ENCODE measurements around the gene SDCBP2. TPM values are rescaled to one million over a fixed set of nuclear protein-coding genes. Genes with fewer than 3 reads are reported as not detected.
A peak's percentile ranks its signal among the peaks of the same experiment; 100 is the strongest.

The SDCBP2 gene
- total and polyA plus RNA-seq, 2 of the 13 experiments (the other 11 are each of a cell fraction or from before 2014, with no cell fraction given) = 1.2 to 2.4 TPM

- TF ChIP-seq ZNF510 (CRISPR knock-in tag; IDR thresholded peaks at IDR 0.05; ENCODE audit: low read depth) (no peak), RNF2 (conservative IDR thresholded peaks at IDR 0.05; ENCODE audit: low read depth) (peak; percentile 50; the same call in 1 of the 2 replicates), MNT (IDR thresholded peaks at IDR 0.05) (peak; percentile 84), LRRFIP1 (CRISPR knock-in tag; conservative IDR thresholded peaks at IDR 0.05) (no peak), ZBTB4 (CRISPR knock-in tag; IDR thresholded peaks at IDR 0.05; ENCODE audit: borderline replicate concordance) (0 out of 2 replicates have a peak, but pooled peaks have one; percentile 19)
These were observed 29.4 kb downstream of the SDCBP2 start (continued) for GRCh38 chr20:1299522-1299921.
